NCI-H2196 treated with DMSO at 0.1 percent for 48 hours (cell line): ENCODE results near the gene PLCL1.
"Not testable (repeated sequence)": the region's sequence is repeated elsewhere in the genome, so short reads cannot be mapped to it uniquely, and the experiment has no call there.

Experiments used
- DNase-seq: peaks from one replicate; lab custom pipeline; 2025; ENCODE audit not compliant: unreplicated experiment; lab: John Stamatoyannopoulos, UW

The PLCL1 gene

DNA sequence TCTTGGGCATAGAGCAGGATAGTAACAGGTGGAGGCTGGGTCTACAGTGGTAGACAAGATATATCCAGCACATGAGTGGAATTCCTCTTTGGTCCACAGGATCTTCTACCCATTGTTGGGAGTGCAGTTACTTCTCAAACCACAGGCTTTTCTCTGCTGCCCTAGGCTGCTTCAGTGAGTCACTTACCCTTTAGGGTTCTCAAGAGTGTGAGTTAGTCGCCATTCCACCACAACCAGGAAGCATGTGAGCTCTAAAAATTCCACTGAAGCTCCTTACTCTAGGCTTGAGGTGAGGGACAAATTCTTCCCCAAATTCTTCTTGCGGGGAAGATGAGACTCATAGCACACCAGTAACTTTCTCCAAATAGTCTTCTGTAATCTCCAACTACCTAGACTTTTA, 189.4 kb downstream of the PLCL1 start:
- no peak for DNase-seq

DNA sequence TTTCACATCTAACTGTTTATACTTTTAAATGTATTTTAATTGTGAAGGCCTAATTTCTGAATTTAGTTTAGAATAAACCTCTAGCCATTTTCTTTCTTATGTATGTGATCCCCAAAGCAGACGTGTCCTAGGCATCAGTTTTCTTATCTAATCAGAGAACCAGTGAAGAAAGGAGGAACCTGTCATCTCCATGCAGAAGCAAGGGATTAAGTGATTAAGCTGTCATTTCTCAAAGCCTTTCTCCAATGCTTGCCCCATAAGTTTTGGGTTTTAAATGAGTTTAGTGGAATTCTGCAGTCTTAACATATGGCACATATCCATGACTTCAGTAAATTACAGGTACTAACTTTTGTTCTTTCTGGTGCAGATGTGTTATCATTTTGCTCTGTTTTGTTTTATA, 190.4 kb downstream of the PLCL1 start:
- no peak for DNase-seq

DNA sequence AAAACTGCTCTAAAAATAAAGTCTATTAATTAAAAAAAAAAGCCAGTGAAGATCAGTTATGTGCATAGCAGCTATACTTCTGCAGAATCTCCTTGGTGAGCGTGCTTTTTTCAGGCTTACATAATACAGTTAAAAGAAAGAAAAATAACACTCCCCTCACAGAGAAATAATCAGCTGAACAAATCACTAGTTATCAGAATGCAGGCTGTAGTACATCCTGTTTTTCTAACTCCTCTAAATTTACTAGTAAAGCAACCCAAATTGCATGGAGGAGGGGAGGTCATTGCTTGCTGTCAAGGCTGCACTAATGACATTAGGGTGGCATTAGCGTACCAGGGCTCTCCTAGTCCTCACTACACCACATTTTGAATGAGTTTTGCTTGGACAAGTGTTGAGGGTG, 192.2 kb downstream of the PLCL1 start:
- no peak for DNase-seq

DNA sequence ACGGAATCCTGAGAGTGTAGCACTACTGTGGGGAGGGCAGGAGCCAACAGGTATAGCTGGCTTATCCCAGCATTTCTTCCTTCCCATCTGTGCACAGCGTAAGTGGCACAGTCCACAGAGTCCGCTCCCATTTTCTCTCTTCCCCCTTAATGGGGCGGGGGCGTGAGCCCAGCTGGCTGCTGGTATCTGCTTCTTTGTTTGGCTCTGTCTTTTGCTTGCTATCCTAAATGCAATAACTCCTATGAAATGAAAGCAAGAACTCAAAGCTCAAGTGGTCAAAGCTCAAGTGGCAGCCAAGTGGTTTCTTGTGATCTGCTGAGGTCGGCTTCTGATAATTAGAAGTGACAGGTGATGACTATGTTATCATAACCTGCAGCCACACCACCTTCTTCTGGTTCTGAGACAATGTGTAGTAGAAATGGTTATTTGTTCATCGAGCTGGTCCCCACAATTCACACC, 192.7 kb downstream of the PLCL1 start:
- DNase-seq: no peak

DNA sequence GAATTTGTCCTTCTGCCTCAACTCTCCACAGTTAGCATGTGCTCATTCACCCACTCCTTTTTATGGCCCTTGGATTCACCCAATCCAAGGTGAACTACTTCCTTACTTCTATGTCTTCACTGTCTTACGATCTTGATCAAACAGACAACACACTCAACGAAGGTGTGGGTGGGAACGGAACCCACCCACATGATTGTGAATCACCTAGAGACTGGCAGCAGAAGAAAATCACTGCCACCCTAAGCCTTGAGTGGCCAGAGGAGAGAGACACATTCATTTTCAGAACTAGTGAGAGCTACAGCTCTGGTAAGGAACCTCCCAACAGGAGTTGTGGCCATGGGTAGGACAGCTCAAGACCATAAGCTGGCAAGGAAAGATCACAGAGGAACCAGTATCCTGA, 194.3 kb downstream of the PLCL1 start:
- DNase-seq: no peak

DNA sequence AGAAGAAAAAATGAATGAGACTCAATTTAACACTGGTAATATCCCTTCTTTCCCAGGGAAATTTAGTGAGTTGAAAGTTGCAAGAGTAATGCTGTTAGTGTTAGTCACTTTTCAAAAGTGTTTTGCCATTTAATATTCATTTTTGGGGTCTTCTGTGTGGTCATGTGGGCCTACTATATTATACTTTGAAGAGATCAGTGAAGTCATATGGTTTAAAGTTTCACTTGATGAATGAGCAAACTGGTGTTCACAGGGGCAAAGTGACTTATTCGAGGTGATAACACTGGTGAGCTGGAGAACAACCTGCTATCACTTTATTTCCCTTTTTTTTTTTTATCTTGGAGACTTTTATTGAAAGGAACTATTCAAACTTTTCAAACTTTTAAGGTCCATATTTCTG, 196.0 kb downstream of the PLCL1 start:
- DNase-seq: no peak

DNA sequence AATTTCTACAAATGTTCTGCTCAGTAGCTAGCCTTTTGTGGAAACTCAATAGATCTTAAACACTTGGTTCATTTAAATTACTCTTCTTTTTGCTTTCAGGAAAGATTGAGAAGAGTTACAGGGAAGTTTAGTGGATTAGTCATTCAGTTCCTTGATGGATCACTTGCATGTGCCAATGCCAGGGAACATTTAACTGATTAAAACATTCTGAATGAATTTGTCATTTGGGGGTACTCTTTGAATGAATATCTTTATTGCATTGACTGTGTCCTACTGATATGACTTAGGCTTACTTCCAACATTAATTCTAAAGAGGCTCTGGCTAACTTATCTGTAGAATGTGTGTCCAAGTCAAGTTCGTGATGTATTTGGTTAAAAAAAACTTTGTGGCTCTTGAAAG, 199.8 kb downstream of the PLCL1 start:
- DNase-seq: no peak

DNA sequence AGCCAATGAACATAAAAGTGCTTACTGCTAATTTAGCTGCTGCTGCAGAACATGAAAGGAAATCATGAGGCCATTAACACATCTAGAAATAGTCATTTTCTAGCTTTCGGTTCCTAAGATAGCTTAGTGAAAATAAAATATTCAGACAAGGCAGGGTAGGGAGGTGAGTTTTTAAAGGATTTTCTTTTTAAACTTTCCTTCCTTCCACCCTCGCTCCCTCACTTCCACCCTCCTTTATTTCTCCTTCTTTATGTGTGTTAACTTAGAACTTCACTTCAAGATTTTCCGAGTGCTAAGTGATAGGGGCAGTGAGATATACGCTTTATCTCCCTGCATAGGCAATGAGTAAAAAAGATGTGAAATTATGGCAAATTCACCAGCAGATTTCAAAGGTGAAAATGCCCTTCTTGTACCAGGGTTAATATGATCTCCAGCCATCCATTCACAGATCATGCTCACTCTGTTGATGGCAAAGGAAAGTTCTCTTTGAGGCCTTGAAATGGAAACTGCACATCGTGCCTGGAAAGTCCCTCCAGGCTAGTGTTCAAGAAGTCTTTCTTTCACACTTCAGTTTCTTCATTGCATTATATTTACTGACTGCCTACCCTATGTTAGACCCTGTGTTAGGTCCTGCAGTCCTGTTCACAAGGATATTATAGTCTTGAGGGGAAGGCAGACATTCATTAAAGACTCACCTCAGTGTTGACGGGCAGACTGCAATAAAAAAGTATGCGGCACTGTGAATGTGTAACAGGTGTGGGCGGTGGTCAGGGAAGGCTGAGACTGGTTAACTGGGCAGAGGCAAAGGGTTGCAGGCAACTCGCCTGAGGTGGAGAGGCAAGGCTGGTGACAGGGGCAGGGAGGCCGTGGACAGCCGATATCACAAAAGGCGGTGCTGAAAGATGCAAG, 200.8 kb downstream of the PLCL1 start:
- DNase-seq: no peak

DNA sequence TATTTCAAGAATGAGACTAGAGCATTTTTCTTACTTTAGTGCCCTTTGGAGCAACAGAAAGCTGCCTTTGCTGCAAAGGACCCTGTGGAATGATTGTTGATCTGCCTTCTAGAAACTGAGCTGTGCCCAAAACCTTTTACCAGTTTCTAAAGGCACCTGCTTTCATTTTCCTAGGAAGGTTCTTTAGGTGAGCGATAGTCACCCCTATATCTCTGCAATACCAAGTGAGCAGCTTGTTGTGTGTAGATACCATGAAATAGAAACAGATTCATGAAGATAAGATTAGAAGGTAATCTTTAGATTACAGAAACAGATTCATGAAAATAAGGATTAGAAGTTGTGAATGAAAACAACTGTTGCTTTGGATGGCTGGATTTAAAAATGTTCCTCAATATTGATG, 202.3 kb downstream of the PLCL1 start:
- no peak for DNase-seq

DNA sequence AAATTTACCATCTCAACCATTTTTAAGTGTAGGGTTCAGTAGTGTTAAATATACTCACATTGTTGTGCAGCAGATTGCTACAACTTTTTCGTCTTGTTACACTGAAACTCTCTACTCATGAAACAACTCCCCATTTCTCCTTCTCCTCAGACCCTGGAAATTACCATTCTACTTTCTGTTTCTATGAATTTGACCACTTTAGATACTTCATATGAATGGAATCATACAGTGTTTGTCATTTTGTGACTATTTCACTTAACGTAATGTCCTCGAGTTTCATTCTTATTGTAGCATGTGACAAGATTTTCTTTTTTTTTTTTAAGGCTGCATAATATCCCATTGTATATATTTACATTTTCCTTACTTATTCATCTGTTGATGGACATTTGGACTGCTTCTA, 203.8 kb downstream of the PLCL1 start:
- no peak for DNase-seq

DNA sequence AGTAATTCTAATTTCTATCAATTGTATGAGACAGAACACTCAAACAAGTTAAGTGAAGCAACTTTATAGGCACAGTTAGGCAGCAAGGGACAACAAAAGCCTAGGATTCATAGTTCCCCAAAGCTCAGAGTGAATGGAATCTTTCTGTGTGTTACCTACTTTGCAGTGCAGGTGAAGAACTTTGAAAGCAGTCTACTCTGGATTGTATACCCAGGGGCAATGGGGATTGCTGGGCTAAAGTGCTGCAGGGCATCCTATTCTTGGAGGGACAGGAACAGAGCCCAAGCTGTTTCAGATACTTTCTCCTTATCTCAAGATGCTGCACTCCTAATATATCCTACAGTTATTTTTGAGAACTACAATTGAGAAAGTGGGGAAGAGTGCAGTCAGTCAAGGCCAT, 207.6 kb downstream of the PLCL1 start:
- DNase-seq: no peak

DNA sequence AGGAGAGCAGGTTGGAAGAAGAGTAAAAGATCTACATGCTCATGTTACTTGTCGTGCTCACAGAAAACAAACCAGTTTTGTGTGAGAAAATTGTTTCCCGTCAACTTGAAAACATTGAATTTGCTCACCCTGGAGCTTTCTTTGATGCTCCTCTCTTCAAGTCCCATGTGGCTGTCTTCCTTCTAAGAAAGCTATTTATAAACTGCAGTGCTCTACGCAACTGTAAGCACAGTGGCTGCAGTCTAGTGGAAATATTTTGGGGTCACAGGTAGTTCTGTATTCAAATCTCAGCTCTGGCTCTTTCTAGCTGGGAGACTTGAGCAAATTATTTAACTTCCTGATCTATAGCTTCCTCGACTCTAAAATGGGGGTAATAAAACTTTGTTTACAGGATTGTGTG, 211.8 kb downstream of the PLCL1 start:
- no peak for DNase-seq

DNA sequence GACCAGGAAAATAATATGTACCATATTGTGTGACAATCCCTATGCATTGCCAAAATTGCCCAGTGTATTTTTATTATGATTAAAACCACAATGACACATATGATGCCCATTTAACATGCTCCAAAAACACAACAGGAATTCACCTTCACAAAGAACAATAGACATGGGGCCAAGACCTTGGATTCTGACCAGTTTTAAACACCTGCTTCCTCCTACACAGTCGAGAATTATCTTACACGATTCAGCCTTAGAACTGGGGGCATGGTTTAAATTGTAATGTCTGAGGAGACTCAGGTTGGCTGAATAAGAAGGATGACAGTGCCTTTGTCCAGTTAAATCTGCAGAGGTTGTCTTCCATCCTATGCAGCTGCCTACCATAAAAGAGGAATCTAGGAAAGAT, 212.7 kb downstream of the PLCL1 start:
- DNase-seq: no peak

DNA sequence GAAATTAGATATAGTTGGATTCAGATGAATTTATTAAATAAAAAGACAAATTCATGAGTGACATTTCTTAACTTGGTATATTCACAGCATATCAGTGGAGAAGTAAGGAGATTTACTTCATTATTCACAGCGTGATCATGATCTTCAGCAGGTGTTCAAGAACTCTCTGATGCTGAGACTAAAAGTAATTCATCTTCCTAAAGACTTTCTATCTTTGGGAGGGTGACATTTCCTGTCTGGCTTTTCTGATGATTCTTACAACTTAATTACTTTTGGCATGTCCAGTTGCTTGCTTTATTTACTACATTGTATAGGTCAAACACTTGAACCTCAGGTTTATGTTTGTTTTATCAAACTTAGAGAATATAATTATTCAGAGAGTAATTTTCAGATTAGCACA, 224.6 kb downstream of the PLCL1 start:
- no peak for DNase-seq

DNA sequence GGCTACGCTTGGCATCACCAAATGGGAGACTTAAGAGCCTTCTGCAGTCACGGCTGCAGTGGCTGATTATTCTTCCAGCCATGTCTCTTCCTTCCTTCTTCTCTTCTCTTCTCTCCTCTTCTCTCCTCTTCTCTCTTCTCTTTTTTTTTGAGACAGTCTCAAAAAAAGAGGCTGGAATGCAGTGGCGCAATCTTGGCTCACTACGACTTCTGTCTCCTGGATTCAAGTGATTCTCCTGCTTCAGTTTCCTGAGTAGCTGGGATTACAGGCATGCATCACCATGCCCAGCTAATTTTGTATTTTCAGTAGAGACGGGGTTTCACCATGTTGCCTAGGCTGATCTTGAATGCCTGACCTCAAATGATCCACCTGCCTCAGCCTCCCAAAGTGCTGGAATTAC, 225.2 kb downstream of the PLCL1 start:
- not testable (repeated sequence) for DNase-seq

DNA sequence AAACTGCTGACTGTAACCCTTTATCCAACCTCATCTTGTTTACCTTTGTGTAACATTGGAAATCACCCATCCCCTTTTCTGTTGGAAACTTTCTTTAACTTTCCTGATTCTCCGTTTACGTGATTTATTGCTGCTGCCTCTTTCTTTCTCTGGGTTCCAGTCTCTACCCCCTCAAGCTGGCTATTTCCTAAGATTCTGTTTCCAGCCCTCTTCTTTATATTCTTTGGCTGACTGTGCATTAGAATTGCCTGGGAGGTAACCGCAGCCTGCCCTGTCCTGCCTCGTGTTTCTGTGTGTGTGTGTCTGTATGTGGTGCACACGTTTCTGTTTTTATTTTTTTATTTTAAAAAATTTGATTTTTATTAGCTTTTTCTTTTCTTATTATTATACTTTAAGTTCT, 229.2 kb downstream of the PLCL1 start:
- DNase-seq: no peak

DNA sequence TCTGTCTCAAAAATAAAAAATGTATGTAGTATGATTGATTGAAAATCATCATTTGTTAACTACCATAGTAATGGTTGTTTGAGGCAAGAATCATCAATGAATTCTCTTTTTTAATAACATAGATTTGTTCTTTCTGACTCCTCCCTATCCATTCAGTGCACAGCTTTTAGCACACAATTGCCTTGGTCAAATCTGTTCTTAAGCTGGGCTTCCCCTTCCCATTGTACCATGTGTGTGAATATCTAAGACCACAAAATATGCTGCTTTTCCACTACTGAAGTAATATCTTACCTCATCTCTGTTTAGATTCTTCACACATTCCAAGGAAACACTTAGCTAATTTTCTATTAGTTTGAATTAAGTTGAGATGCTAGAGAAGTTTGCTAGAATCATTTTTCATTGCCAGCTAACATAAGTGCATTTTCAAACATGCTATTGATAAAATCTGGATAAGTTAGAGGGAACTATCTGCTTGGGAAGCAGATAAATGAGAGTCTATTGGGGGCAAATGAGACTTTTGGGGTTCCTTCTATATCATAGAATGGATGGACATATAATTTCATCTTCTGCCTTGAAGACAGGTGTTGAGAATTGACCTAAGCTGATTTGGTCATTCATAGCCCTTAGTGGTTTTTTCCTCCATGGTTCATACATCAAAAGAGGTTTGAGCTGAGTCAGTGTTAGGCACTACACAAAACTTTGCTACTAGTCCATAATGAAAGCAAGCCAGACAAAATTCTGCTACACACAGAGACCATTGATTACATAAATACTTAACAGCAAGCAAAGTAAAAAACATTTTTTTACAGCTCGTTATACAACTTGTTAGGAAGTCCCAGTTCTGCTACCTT, 231.9 kb downstream of the PLCL1 start:
- no peak for DNase-seq

DNA sequence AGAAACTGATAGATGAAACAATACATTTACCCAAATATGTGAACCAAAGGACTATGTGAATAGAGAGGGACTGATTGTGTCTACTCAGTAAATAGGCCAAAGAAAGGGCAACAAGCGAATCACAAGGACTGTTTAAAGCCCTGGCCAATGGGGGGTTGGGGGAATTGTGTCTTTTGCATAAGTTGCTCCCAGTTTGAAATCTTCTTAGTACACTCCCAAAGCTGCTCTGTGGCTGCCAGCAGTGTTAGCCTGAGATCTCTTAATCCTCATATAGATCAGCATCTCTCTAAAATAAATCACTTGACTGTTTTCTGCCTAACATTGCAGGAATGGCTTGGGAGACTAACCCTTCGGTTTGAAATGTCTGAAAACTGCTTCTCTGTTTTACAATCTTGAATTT, 236.4 kb downstream of the PLCL1 start:
- no peak for DNase-seq

DNA sequence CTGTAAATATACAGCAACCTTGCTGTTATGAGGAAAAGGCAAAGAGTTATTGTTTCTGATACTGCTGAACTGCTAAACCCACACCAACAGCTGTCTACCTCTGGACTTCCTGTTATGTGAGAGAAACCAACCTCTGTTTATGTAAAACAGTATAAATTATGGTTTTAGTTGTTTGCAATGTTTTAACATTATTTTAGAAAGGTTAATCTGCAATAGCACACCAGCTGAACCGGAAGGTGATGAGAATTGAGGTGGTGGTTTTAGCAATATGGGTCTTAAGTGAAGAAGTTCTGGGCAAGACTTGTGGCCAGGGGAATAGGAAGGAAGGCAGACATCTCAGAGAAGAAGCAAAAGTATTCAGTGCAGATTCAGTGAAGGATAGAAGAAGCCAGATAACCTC, 237.8 kb downstream of the PLCL1 start:
- DNase-seq: no peak

DNA sequence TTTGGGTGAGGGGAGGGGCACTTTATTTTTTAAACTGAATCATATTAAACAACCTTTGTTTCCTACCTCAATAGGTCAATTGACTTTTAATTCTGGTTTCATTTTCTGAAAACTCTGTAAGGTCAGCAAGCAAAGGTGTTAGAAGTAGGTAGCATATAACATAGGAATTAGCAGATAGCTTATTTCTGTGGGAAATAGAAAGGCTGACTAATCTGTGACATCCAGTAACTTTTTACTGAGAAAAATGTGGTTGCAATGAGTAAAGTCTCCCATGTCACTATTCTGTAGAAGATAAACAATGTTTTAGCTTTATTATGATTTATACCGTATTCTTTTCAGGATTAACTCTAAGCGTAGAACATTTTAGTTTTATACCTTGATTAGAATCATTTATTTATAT, 240.4 kb downstream of the PLCL1 start:
- no peak for DNase-seq

DNA sequence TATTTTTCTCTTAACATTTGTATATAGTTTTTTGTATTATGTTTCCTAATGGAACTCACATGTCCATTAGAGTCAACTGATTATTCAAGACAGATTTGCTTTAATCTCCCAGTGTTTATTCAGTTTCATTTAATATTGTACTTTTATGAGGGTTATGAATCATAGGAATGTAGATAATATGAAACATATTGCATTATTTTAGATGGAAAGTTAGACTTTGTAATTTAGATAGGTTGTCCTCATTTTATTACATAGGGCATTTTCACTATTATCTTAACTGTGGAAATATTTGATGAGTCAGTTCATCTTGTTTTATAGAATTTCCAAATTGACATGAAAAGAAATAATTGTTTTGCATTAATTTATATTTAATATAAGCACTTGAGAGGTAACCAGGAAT, 240.8 kb downstream of the PLCL1 start:
- no peak for DNase-seq

DNA sequence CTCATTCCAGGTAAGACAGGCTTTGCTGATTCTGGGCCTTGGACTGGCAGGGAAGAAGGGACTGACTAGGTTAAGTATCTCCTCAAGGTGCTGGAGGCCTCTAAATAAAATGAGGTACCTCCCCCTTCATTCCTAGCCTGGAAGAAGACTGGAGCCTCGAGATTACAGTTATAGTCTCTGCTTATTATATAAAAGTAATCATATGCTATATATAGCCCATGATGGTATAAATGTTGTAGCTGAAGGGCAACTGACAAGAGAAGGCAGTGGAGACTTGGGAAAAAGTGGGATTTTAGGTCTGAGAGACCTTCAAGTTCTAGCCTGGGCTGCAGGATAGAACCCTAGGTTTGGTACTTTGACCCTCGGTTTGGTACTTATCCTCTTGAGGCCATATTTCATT, 248.3 kb downstream of the PLCL1 start:
- DNase-seq: no peak
